Measurements from ENCODE around the gene FBXL17.

The FBXL17 gene

DNA sequence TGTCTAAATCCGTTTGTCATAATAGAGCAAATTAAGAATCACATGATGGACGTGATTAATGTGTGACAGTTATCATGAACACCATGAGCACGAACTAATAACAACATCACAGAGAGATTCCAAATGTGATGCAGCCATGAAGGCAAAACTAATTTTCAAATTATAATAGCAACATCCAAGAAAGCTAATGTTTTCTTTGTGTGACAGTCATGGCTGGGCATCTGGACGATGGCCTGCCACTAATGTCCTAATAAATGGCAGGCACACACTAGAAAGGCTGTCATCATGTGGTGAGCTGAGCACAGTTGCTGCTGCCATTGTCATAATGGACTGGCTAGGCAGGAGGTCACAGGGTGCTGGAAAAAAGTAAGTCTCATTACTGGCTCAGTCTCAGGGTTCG is 431.1 kb downstream of the FBXL17 start:
- no peak for DNase-seq (ENCODE audit: low spot score)

DNA sequence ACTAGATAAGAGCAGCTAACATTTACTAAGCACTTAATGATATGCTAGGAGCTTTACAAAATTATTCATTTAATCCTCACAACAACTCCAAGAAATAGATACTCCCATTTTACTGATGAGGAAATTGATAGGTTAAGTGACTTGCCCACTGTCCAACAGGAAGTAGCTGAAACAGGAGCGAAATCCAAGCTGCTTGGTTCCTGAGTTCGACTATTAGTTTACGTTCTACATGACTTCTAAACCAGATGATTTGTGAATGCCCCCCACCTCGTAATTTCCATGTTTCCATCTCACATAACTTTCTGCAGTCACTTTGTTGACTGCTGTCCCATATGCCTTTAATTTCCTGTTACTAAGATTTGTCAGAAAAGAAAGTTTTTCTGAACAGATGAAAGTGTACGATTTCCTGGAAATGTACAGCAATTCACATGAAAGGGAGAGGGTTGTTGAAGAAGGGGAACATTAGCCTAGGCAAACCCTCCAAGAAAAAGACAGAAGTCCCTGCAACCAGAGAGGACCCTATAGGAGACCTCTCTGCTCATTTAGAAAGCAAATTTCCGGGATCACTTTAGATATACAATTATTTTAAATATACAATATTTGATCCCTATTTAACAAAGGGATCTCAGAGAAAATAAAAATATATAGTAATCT is 432.1 kb downstream of the FBXL17 start:
- no peak for DNase-seq (ENCODE audit: low spot score)

DNA sequence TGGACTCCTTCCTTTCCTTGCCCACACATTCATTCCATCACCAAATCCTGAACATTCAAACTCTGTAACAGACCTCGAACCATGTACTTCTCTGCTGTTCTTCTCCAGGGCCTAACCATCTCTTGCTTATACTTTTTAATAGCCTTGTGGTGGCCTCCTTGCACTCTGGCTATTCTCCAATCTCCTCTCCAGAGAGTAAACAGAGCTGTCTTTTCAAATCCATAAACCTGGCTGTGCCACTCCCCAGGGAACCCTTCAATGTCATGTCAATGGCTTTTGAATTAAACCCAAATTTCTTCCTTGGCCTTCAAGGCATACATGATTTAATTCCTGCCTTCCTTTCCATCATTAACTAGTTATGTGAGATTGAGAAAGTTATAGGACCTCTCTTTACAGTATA is 433.5 kb downstream of the FBXL17 start:
- DNase-seq (ENCODE audit: low spot score) = no peak

DNA sequence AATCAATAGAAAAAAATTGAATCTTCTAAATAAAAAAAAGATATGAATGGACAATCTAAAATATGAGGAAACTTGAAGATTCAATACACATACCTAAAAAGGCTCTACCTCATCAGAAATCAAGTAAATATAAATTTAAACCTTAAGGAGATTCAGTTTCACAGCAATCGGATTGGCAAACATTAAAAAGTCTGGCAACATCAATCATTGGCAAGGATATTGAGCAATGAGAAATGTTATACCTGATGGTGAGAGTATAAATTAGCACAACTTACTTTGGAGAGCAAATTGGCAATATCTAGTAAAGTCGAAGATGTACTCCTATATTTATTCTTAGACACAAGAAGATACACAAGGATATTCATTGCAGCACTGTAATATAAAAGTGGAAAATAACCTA is 436.8 kb downstream of the FBXL17 start:
- DNase-seq (ENCODE audit: low spot score) = no peak

DNA sequence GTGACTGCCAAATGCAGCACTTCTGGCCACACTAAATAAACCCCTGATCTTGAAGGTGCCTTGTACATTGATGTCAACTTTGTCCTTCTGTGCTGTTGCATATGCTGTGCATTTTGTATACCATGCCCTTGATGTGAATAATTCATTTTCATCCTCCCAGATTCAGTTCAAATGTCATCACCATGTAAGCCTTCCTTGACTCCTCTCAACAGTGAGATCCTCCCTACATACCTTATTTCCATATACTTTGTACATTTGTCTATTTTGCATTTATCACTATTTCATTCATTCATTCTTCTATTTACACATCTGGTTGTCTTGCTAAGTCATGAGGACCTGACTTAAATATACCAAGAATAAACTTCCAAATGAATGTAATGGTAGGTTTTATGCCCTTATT is 438.0 kb downstream of the FBXL17 start:
- no peak for DNase-seq (ENCODE audit: low spot score)

DNA sequence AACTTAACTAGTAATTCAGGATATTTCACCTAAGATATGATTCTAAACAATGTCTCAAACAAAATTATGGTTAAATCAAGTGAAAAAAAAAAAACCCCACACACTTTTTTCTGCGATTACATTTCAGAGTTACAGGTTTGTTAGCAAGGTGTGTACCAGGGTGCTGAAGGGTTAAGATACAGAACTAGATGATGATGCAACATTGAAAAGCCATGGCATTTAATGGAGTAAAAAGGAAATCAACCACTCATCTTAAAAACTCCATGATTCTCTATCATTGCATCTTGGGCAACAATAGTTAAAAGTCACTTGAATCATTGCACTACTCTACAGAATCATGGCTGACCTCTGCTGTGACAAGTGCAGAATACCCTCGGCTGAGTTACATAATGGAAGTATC is 440.9 kb downstream of the FBXL17 start:
- no peak for DNase-seq (ENCODE audit: low spot score)

DNA sequence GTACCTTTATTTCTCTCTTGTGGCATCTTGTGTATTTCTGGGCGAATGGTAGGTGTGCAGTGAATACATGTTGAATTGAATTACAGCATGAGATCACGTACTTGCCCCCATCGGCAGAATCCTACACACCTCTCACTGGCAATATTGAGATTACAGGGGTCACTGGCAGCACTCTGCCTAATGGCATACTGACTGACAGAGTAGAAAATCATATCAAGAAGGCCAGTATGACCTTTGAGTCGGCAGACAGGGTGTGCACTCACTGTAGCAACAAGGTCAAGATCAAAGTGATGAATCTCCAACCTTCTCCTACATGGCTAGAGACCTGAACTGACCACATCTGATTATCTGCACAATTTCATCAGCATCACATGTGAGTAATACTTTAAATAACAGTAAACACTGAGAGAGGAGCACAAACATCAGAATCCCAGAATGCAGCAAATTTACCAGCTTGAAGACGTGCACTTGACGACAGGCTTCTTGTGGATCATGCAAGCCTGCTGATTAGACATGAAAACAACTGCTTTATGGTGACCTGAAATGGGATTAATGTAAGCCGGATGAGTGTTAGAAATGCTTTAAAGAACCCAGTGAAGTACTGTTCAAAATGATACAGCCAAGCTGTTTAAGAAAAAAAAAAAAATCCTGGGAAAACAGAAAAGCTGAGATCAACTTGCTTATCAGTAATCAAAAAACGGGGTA is 444.1 kb downstream of the FBXL17 start:
- DNase-seq (ENCODE audit: low spot score) = no peak

DNA sequence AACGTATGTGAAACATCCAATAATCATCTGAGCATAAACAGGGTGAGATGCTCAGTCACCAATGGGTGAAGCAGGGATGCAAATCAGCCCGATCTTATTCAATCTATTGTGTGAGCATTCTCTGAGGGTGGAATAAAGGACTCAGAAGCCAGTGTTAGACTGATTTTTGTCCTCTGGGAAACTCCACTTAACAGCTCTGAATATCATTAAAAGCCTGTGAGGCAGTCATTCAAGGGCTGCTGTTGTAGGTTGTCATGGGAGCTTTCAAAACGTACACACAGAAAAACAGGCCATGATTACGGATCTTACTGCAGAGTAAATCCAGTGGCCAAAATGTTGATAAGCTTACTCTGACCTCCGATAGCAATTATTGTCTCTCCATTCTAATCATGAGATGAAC is 444.7 kb downstream of the FBXL17 start:
- no peak for DNase-seq (ENCODE audit: low spot score)

DNA sequence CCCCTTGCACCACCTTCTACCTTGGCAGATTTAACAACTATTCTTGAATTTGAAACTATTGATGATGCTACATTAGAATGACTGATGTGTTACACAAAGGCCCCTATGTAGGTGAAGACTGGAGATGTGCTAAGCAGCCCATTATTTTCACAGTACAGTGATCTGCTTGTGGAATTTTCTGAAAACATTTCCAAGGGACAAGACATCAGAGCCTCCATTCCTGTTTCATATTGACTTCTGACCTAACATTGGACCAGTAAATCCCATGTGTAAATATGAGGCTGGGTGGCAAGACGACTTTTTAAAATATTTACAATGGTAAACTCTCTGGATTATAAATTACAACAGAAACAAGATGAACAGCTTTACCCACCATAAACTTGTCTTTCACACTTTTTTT is 445.4 kb downstream of the FBXL17 start:
- no peak for DNase-seq (ENCODE audit: low spot score)

DNA sequence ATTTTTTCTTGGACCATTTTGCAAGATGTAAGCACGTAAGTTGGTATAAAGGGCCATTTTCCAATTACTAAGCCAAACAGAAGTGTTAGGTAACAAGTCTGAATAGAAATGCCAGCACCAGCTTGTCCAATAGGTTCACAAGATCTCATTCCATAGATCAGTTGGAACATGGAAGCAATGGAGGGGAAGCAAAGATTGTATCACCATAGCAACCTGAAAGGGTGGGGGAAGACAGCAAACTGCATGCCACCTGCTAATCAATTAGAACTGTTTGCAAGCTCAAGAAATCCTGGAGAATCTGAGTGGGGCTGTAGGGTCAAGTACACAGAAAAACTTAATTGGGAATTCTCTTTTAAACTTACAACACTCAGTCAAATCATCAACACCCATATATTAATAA is 446.3 kb downstream of the FBXL17 start:
- DNase-seq (ENCODE audit: low spot score) = no peak

DNA sequence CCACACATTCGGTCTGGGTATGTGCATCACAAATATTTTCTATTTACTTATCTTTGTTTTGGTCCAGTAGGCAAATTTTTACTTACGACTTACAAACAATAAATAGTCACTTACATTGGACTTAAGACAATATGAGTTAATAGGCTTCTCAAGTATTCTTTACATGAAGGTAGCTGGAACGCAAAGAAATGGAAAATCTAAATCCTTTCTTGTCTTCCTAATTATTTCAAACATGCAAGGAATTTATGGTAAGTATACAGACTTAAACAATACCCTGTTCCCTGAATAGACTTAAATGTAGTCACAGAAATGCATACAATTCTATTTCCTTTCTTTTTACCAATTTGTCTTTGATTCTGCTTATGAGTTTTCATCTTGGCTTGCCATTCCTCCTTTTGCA is 448.6 kb downstream of the FBXL17 start:
- DNase-seq (ENCODE audit: low spot score) = no peak

DNA sequence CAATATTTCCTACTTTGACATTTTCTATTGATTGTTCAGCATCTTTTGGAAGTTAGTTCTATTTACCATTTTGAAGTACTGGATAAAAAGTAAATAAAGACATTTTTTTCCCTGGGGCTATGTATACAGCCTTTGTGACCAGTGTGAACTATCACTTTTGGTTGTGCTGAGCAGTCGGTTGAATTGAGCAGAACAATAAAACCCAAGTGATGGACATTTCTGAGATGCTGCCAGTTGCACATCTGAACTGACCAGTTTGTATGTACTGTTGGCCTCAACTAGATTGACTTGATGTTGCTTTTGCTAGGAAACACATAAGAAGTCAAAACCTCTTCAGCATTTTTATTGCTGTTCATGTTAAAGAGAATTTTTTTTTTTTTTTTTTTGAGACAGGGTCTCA is 451.0 kb downstream of the FBXL17 start:
- DNase-seq (ENCODE audit: low spot score) = no peak

DNA sequence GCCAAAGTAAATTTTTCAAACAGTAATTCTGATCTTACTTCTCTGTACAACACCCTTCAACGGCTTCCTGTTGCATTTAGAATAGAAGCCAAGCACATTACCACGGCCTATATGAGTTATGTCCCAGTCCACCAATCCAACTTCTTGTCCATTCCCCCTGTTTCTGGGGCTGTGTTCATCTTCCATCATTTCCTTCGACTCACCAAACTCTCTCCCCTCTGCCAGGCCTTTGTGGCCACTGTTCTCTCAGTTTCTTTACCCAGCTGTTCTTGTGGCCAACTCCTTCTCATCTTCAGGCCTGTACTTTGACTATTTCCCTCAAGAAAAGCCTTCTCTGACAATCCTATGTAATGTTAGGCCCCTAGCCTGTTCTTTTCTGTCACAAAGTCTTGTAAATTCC is 451.8 kb downstream of the FBXL17 start:
- no peak for DNase-seq (ENCODE audit: low spot score)

DNA sequence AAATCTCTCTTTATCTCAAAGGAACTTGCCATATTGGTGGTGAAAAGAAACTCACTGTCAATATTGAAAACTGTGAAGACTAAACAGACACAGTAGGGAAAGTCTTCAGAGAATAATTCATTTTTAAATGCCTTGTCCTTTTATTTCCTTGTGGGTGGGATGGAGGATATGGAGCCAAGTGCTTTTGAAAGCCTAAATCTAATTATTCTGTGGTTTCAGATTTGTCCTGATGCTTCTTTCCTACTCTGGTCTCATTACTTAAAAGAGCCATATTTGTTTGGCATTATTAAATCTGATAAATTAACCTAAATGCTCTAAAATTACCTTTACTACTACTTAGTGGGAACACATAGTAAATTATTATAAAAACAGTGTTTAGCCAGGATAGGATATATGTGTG is 452.8 kb downstream of the FBXL17 start:
- DNase-seq (ENCODE audit: low spot score) = no peak

DNA sequence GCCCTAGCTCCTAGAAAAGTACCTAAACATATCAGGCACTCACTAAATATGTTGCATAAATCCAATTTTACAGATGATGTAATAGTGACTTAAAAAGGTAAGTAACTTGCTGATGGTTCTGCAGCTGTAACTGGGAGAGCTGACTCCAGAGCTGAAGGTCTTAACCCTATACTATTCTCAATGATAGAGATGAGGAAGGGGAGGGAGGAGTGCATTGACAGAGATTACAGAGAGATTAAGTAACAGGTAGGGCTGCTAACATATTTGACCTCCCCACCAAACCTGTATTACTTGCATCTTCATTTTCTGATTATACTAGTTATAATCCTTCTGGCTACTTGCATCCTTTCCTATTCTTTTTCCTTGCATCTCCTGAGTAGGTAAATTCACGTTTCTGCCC is 455.8 kb downstream of the FBXL17 start:
- no peak for DNase-seq (ENCODE audit: low spot score)

DNA sequence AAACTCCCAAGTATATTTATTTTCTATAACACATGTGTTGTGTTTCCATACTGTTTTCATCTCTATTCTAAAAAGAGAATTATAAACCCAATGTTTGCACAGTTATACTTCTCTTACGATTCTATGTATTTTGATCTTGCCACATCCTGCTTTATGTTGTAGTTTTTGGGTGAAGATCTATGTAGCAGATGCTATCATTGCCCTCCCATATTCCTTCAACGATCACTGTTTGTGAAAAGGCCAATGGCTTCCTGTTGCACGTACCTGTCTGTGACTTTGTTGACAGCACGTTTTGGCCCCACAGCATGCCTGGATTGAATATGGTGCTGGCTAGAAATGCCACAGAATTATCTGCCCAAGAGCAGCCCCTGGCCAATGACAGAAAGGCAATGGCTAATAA is 456.7 kb downstream of the FBXL17 start:
- DNase-seq (ENCODE audit: low spot score) = no peak

DNA sequence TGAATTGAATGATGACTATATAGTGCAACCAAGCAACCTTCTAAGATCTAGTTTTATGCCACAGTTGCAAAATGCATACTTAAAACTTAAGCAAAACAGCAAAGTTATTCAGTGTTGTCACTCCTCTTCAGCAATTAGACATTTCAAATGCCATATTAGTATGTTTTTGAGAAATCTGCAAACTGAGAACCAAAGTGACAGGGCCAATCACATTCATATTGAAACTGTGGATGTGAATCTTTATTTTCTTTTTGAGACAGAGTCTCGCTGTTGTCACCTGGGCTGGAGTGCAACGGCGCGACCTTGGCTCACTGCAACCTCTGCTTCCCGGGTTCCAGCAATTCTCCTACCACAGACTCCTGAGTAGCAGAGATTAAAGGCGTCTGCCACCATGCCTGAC is 461.9 kb downstream of the FBXL17 start:
- no peak for DNase-seq (ENCODE audit: low spot score)

DNA sequence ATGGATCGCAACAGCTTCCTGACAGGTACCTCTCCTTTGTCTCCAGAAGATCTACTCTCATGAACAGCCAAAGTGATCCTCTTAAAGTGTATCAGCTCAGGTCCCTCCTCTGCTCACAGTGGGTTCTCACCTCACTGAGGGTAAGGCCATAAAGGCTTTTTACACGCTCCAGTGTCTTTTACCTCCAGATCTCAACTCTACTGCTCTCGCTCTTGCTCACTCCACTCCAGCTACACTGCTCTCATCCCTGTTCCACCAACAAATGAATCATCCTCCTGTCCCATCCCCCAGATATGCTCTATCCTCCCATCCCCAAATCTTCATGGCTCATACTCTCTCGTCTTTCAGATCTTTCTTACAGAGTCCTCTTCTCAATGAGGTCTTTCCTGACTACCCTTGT is 462.5 kb downstream of the FBXL17 start:
- no peak for DNase-seq (ENCODE audit: low spot score)

DNA sequence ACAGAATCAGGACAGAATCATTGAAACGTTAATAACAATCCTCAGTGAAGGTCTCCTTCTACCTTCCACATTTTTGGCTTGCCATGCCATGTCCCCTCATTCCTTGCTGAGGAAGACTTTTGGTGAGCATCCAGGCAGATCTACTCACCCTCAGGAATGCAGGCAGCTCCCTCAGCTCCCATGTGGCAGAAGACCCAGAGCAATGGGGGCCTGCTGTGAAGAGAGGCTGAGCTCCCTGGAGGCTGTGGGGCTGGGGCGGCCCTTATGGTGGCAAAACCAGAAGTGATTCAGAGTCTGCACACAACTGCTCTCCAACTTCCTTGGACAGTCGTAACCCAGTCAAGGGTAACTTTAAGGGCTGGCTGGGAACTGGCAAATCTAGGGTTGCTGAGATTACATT is 463.9 kb downstream of the FBXL17 start:
- DNase-seq (ENCODE audit: low spot score) = no peak

DNA sequence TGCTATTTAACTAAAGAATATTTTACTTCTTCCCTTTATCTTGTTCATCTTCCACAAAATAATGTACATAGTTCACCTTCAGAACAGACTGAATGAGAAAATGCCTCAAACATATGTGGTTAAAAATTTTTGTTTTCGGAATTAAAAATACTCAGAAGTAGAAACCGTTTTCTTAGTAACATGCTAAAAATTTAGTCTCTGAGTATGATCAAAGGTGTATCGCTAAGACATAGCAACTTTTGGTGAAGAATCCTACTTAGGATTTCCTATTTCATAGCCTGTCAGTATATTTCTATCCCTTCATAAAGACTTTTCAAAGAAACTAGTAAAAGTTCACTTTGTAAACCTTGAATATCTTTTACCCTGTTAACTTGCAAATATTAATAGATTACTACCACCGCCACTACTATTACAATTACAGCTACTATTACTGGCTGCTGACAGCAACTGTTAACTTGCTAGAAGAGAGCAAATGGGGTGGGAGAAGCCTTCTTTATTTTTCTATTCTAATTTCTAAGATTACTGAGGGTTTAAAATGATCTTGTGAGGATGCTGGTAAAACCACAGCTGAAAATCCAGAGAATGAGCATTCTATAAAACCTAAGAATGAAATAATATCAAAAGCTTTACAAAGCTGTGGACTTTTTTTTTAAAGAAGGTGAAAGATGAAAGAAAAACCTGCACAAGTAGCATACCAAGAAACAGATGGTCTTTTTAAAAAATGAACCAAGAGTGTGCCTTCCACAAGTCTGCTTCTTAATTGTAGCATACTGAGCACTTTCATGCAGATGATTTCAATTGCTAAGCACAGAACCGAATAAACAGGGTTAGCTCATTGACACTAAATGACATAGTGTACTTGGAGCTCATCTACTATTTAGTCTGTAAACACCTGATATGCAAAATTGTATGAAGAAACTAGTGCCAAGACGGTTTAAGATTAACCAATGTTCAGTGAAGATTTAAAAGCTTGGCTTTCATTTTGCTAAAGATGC is 464.9 kb downstream of the FBXL17 start:
- no peak for DNase-seq (ENCODE audit: low spot score)

DNA sequence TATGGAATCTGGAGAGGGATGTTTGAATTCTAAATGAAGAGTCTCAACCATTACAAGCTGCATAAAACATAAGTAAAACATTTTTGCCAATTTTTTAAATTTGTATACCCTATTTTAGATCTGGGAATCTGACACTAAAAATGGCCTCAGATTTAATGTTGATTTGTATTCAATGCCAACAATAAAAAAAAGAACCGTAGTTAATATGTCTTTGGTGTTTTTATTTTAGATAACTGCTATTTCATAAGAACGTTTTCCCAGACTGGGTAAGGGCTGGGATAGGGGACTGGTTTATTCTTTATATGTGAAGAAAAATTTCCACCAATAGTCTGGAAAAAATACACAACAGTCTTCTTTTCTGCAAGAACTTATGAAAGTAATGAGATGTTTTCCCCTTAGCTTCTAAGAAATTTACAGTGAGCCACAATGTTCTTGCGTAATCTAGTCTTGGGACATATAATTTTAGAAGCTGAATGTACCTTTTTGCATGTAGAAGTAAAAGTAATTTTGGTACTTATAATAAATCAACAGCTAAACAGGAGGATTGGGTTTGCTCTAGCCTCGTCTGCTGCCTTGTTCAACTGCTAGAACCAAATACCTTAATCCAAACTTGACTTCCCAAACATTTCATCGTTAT is 466.6 kb downstream of the FBXL17 start:
- DNase-seq (ENCODE audit: low spot score) = no peak

DNA sequence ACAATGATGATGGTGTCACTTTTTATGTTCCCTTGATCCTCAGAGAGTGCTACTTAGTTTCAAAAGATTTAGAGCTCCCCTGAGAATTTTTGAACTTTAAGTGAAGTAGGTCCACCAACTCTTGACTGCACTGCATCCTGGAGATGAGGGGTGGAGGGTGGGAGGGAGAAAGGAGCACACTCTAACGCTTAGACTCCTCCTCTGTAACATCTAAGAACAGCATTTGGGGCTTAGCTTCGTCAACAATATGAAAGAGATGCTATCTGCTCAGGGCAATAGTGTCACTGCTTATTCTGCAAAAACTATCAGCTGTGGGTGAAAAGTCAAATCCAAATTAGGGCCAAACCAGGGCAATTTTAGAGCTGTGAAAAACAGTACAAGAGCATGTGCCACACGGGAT is 468.4 kb downstream of the FBXL17 start:
- DNase-seq (ENCODE audit: low spot score) = no peak

DNA sequence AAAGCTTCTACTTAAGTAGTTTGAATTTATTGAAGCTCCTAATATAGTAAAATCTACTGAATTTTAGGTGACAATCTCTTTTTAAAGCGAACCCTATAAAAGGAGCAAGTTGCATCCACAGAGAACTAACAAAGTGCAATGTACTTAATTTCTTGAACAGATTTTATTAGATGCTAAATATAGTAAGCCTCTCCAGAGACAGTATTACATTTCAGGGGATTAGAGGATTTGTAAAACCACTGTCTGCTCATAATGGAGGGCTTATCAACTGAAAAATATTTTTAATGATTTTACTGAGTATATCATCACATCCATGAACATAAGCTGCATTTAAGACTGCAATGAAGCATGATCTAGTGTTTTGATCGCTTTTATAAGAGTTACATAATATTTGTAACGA is 481.2 kb downstream of the FBXL17 start:
- DNase-seq (ENCODE audit: low spot score) = no peak

Measured in SW480 (cell line).